GM21825 (cell line): Measurements from ENCODE around the gene MCAM.

ENCODE experiments used
- ATAC-seq: cut with Tn5 transposase; IDR thresholded peaks from one replicate; pipeline ENCODE4 v1.9.1; 2021; ENCODE audit warnings: mild to moderate bottlenecking, moderate library complexity; ENCODE audit not compliant: unreplicated experiment

Gene MCAM

GRCh38 chr11:119345685-119346084 lies 28.8 kb upstream of the MCAM start:
- no peak for ATAC-seq

DNA sequence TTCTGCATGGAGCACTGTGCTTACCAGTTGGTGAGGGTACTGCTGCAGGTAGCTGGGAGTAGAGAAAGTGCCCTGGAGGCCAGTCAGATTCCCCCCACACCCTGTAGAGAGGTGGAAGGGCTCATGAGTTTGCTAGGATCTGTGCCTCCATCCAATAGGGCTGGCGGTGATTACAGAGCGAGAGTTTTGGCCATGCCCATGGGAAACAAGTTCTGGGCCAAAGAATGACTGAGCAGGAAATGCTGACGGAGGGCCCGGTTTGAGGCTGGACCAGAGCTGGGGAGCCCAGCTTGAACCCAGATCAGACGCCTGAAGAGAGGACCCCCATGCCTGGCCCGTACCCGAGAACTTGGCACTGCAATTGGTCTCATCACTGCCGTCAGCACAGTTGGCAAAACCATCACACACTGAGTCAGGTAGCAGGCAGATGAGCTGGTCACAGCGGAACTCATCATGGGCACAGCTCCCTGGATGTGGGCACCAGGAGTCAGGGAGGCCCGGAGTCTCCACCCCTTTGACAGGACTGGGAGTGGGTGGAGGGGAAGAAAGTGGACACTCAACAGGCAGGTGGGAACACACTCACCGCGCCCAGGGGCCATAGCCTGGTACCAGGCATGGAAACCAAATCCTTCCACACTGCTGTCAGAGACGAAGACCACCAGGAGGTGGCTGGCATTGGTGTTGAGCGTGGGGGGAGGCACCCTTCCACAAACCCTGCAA lies 27.5 kb upstream of the MCAM start:
- ATAC-seq: no peak

DNA sequence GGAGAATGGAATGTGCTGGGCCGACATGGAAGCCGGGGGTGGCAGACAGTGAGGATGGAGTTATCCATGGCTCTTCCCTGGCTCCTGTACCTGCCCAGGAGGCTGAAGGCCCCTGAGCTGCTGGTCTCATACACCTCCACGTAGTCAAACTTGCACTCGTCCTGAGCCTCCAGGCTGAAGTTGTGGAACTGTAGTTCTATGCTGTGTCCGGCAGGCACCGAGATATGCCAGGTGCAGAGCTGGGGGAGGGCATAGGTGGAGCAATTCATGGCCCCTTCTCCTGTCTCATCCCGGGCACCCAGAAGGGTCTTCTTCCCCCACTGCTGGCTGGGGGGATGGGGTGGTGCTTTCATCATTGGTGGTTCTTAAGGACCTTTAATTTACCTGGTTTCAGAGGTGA lies 26.8 kb upstream of the MCAM start:
- no peak for ATAC-seq

DNA sequence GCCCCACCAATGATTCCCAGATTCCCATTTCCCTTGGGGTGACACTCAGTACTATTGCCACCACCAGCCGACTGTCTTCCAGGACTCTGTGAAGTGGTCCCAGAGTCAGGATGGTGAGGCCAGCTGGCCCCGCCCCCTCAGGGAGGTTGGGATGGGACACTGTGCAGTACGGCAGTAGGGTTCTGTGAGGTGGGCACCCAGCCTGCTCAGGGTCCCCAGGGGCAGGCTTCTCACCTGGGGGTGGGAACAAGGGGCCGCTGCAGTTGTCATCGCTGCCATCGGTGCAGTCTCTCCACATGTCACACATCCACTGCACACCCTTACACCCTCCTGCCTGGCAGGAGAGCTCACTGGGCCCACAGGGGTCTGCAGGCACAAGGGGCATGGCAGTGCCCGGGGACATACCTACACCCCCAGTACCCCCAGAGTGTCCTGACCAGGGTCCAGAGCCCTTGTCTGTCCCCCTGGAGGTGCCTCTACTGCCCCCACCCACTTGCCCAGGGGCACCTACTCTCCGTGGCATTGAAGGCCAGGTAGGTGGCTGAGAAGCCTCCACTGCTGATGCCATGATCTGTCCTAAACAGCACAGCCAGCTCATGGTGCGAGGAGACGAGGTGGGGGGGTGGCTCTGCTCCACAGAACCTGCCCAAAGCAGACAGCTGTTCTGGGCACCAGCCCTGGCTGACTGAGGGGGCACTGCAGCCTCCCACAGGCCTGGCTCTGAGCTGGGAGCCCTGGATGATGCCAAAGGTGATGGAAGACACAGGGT lies 25.6 kb upstream of the MCAM start:
- no peak for ATAC-seq

GRCh38 chr11:119342023-119342300 lies 25.0 kb upstream of the MCAM start:
- no peak for ATAC-seq

DNA sequence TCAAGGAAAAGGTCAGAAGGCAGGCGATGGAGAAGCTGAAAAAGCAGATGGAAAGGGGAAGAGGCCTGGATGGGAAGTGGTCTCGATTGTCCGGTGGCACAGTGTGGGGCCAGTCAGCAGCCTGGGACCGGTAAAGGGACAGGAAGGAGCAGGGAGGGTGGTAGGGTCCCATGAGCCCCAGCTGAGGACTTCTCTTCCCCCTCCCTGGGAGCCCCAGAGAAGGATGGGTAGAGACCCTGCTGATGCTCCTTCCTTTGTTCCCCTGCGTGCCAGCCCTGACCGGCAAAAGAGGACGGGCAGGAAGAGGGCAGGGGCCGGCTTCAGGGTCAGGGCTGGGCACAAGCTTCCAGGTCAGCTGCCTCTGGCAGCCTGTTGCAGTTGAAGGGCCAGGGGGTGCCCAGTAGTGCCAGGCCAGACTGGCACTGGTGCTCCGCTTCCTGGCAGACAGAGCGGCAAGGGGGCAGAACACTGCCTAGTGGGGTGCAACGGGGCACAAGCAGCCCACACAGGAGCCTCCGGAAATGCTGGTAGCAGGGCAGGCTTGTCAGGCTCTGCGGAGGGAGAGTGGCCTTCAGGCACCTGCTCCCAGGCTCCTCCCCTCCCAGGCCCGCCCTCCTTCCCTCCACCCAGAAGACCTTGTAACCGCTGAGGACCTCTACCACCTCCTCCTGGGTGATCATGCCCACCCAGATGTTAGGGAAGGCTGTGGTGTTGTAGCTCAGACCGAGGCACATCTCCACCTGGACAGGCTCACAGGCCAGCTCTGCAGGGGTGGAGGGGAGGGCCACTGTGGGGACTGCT lies 24.5 kb upstream of the MCAM start:
- no peak for ATAC-seq

- ATAC-seq: no peak
Observed at GRCh38 chr11:119340335-119341221, 23.6 kb upstream of the MCAM start, which contains the start of gene C1QTNF5. Gene C1QTNF5 (minus strand): TSS chr11:119340883. CDS start chr11:119340397, 486 bp downstream.

DNA sequence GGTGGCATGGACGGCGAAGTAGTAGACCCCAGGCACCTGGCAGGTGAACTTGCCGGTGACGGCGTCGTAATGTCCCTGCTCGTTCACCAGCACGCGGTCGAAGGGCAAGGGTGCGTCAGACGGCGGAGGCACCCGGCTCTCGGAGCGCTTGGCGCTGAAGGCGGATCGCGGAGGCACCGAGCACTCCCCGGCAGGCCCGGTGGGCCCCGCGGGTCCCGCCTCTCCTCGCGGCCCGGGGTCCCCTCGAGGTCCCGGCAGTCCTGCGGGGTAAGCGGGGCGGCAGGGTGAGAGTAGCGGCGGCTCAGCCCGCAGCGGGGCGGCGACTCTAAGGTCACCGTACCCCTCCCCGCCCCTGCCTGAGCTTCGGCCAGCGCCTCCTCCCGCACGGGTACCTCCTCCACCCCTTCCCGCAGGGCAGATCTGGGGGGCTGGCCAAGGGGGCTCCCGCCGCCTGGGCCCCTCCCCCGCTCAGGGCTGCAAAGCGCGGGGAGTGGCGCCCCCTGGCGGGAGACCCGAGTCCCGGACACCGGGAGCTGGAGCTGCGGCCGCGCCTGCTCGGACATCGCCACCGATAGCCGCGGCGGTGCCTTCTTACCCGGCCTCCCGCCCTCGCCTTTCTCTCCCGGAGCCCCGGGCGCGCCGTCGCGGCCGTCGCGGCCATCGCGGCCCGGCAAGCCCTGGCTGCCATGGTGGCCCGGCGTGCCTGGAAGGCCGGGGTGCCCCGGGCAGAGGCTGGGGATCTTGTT lies 22.8 kb upstream of the MCAM start:
- ATAC-seq: no peak

GRCh38 chr11:119338965-119339588 lies 22.1 kb upstream of the MCAM start:
- no peak for ATAC-seq

- no peak for ATAC-seq
Observed at GRCh38 chr11:119338318-119338890, 21.5 kb upstream of the MCAM start.

DNA sequence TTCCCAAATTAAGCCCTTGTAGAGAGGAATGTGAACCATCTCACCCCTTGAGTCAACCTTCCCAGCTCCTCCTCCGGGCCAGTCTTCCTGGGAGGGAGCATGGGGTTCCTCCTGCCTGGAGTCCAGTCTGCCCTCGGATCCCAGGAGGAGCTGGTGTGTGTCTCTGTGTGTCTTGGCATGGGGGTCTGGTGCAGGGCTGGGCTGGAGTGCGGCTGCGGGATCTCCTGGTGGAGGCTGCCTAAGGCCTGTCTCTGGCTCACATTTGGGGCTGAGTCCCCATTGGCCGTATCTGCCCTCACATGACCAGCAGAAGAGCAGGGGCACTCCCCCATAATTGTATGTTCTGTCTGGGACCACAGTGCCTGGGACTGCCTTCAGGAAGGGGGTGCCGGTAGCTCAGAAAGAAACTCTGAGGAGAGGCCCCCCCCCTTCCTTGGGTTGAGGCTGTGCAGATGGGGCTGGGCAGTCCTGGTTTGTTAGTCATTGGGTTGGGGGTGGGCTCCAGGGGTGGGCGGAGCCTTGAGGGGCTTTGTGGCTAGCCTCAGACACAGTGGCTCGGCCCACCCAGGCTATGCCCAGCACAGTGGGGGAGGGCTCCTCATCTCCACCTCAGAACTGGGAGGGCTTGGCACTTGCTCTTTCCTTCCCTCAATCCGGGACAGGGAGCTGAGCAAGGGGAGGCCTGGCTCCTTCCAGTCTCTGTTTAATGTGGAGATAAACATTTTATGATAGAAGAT lies 20.8 kb upstream of the MCAM start:
- no peak for ATAC-seq

- no peak for ATAC-seq
Observed at GRCh38 chr11:119336744-119337469, 20.0 kb upstream of the MCAM start.

- ATAC-seq: no peak
Observed at GRCh38 chr11:119335655-119336543, 19.0 kb upstream of the MCAM start.

DNA sequence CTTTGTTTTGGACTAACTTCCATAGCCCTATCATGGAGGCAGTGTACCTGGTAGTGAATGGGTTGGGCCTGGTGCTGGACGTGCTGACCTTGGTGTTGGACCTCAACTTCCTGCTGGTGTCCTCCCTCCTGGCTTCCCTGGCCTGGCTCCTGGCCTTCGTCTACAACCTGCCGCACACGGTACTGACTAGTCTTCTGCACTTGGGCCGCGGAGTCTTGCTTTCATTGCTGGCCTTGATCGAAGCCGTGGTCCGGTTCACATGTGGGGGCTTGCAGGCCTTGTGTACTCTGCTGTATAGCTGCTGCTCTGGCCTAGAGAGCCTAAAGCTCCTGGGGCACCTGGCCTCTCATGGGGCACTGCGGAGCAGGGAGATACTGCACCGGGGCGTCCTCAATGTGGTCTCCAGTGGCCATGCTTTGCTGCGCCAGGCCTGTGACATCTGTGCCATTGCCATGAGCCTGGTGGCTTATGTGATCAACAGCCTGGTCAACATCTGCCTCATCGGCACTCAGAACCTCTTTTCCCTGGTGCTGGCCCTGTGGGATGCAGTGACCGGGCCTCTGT lies 18.2 kb upstream of the MCAM start:
- no peak for ATAC-seq

GRCh38 chr11:119334174-119334930 lies 17.4 kb upstream of the MCAM start, which contains the start of gene RNF26:
Gene RNF26 (plus strand): TSS chr11:119334527. CDS start chr11:119335123, 596 bp downstream.
- ATAC-seq: peak; percentile 91
